ENCODE results near the gene SLC16A13.
"Not testable (repeated sequence)": the region's sequence is repeated elsewhere in the genome, so short reads cannot be mapped to it uniquely, and the experiment has no call there.

The SLC16A13 gene, protein sequence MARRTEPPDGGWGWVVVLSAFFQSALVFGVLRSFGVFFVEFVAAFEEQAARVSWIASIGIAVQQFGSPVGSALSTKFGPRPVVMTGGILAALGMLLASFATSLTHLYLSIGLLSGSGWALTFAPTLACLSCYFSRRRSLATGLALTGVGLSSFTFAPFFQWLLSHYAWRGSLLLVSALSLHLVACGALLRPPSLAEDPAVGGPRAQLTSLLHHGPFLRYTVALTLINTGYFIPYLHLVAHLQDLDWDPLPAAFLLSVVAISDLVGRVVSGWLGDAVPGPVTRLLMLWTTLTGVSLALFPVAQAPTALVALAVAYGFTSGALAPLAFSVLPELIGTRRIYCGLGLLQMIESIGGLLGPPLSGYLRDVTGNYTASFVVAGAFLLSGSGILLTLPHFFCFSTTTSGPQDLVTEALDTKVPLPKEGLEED

DNA sequence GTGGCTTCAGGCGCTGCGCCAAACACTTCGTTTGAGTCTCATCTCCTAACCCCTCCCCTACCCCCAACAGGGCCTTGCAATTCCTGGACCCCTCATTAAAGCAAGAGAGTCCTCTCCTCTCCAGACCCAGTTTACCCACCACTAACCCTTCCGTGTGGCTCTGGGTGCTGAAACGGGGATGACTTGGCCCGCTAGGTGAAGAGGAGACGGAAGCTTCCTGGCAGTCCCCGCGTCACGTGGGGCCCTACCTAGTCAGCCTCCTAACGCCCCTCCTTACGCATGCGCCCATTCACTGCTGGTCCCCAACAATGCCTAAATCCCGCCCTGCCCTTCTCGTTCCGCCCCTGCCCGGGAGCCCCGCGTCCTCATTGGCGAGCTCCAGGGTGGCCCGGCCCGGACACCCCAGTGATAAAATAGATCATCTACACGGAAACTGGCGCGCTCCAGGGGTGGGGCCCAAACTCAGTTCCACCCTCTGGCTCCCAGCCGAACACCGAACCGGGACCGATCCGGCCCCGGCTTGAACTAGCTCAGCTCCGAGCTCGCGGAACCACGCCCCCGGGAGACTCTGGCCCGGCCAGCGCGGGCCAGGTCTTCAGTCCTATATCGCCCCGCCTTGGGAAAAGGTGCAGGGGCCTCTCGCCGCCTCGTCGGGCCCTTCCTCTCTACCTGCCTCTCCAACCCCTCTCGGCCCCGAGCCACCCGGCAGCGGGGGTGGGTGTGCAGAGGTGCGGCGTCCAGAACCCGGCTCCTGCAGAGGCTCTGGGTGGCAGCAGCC, at the start of gene SLC16A13:
Gene SLC16A13, plus strand, starts transcription at position 425 of the 778 bp plus-strand sequence. CDS start 368 bp downstream, outside the sequence.
- DNase-seq (ENCODE audit: low spot score), result peak; percentile 99

DNA sequence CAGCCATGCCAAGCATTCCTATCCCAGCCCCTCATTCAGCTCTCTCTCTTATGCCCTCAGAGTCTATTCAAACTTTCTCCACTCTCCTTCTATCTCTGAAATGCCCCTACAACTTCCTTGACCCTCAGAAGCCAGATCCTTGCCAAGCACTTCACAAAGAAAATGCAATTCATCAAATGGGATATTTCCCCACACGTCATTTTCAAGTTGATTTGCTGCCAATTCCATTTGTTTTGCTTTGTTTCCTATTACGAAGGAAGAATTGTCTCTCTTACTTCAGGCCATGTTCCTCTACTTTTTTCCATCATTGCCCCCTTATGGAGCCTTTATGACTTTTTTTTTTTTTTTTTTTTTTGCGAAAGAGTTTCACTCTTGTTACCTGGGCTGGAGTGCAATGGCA, 49.1 kb upstream of the SLC16A13 start:
- DNase-seq (ENCODE audit: low spot score), result no peak

DNA sequence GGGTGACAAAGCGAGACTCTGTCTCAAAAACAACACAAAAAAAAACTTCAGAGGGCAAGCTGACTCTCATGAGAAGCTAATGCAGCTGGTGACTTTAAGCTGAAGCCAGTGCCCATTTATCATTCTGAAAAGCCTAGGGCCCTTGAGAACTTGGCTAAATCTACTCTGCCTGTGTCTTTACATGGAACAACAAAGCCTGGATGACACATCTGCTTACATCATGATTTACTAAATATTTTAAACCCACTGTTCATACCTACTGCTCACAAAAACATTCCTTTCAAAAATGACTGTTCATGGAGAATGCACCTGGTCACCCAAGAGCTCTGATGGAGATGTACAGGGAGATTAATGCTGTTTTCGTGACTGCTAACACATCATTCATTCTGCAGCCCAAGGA, 46.0 kb upstream of the SLC16A13 start:
- no peak for DNase-seq (ENCODE audit: low spot score)

DNA sequence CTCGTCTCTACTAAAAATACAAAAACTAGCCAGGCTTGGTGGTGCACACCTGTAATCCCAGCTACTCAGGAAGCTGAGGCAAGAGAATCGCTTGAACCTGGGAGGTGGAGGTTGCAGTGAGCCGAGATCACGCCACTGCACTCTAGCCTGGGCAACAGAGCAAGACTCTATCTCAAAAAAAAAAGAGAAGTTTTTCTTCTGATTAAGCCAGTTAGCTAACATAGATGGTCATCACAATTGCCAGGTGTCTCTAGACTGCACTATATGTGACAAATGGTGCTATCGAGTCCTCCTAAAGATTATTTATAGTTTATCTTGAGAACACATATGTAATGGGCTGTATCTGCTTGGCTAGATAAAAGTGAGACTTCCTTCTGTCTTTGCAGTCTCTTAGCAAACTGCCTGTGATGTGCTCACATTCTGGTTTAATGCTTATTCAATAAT, 42.2 kb upstream of the SLC16A13 start:
- not testable (repeated sequence) for DNase-seq (ENCODE audit: low spot score)

DNA sequence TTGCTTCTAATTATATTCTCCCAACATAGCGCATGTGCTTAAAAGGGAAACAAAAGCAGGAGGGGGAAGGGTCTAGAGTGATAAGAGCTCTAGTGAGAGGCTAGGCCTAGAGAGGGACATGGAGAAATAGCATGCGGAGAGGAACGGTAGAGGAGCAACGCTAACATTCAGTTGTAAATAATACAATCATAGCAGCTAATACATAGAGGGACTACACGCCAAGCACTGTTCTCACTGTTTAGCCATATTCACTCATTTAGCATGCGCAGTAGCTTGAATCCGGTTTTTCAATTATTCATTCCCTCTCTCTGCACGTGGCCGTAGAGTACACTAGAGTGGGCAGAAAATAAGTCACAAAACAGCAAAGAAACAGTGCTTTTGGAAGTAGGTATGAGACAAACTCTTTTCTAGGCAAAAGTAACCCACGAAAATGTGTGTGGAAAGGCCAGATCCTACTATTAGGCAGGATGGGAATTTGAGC, 41.7 kb upstream of the SLC16A13 start:
- DNase-seq (ENCODE audit: low spot score), result no peak

DNA sequence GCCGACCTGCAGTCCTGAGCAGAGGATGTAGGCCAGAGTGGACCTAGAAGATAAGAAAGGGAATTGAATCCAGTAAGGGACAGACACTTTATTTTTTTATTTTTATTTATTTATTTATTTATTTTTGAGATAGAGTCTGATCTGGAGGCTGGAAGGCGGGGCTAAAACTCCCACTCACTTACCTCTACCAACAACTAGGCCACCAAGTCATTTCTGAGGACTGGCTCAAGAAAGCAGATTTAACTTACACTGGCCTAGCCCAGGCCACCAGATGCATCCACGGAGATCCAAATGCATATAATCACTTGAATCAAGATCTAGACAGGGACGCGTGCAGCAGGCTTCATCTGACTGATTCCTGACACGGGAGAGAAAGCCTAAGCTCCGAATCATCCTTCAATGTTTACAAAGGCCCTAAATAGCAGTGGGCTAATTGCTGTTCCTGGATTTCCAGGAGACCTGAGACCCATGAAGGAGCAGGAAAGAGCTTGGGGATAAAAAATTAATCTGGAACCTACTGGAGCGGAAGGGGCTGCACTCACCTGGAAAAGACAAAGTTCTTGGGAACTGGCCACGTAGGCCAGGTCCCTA, 41.1 kb upstream of the SLC16A13 start:
- peak; percentile 53 for DNase-seq (ENCODE audit: low spot score)

DNA sequence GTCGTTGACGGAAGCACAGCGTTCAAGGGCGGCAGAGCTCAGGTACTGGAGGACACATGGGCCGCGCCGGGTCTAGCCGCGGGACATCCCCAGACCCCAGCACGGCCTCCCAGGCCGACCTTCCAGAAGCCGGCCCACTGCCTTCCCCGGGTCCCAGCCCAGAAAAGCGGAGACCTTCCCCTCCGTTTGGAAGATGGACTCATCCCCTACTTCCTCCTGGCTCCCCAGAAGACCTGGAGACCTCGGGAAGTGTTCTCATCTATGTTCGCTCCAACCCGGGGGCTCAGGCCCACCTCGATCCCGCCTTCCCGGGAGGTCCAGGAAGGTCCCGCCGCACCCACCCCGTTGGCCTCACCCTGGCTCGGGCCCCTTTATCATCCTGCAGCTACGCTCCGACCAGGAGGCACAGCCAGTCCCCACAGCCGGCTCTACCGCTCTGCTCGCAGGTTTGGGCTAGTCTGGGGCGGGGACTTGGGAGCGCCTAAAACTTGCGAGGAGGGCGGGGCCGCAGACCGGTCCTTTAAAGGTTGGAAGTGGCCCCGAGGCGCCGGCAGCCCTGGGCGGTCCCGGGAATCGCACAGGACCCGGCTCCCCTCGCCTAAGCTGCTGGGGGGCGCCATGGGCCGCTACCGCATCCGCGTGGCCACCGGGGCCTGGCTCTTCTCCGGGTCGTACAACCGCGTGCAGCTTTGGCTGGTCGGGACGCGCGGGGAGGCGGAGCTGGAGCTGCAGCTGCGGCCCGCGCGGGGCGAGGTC, 40.1 kb upstream of the SLC16A13 start, which contains the start of gene ALOX12:
Gene ALOX12, plus strand, starts transcription at position 550 of the 756 bp plus-strand sequence. Its CDS starts 69 bp downstream, at position 619.
- no peak for DNase-seq (ENCODE audit: low spot score)

DNA sequence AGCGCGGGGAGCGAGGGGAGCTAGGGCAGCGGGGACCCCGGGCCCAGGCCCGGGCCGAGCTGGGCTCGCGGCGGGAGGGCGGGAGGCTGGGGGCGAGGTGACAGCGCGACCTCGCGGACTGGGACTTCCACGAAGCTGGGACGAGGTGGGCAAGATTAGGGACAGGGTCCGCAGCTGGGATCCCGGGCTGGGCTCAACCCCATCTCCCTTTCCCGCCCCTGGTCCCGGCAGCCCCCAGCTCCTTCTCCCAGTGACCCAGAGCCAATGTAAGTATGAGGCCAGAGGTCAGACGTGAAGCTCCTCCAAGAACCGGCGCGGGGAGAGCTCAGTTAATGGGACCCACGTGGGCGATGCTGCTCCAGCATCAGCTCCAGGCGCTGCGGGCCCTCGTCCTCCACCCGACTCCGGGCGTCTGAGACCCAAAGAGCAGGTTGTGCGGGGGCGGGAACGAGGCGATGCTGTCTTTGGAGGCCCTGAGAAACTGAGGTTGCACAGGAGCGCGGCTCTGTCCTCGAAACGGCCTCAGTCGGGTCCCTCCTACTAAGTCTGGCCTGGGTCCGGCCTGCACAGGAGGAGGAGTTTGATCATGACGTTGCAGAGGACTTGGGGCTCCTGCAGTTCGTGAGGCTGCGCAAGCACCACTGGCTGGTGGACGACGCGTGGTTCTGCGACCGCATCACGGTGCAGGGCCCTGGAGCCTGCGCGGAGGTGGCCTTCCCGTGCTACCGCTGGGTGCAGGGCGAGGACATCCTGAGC, 39.4 kb upstream of the SLC16A13 start:
- no peak for DNase-seq (ENCODE audit: low spot score)

DNA sequence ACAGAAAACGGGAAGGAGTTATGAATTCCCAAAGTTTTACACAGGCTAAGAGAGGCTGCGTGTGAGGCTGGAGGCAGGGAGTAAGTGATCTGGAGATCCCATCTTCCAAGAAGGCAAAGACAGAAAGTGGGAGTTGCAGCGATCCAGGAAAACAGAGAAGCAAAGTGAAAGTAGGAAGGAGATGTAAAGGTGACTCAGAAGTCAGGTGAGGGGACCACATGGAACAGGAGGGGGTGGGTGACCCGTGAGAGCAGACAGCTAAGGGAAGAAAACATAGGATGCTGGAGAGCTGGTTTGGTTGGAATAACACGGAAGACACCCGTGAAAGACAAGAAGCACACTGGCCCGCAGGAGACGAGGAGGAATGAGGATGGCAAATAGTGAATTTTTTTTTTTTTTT, 38.6 kb upstream of the SLC16A13 start:
- DNase-seq (ENCODE audit: low spot score), result no peak

DNA sequence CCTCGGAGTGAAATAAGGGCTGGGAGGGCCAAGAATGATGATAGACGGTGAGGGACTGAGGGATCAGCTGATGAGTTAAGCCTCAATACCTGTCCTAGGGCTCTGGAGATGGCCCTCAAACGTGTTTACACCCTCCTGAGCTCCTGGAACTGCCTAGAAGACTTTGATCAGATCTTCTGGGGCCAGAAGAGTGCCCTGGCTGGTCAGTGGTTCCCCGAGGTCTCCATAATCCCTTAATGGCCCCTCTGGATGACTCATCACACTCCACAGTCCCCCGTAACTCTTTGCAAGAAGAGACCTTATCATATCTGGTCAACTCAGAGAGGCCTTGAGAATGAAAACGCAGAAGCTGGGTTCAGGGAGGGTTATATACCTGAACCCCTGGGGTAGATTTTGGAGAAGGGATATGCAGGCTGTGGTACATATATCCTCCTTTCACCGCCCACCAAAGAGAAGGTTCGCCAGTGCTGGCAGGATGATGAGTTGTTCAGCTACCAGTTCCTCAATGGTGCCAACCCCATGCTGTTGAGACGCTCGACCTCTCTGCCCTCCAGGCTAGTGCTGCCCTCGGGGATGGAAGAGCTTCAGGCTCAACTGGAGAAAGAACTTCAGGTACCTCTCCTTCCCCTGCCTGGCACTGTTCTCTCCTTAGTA, 36.8 kb upstream of the SLC16A13 start:
- DNase-seq (ENCODE audit: low spot score), result no peak

DNA sequence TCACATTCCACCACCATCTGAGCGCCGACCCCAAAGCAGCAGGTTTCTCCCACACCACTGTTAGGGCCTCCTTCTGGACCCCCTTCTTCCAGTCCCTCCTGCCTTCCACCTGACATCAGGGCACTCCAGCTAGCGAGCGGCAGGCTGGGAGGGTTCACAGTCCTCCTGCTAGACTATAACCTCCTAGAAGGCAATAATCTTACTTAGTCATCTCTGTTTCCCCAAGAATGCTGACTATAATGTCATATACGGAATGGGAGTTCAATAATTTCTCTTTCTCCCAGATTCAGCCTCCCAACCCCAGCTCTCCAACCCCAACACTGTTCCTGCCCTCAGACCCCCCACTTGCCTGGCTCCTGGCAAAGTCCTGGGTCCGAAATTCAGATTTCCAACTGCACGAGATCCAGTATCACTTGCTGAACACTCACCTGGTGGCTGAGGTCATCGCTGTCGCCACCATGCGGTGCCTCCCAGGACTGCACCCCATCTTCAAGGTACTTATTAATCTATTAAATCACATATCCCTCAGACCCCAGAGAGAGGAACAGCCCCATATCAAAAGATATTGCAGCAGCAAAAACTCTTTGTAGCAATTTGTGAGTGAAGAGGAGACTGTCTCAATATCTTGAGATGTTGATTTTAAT, 34.4 kb upstream of the SLC16A13 start:
- DNase-seq (ENCODE audit: low spot score), result no peak

DNA sequence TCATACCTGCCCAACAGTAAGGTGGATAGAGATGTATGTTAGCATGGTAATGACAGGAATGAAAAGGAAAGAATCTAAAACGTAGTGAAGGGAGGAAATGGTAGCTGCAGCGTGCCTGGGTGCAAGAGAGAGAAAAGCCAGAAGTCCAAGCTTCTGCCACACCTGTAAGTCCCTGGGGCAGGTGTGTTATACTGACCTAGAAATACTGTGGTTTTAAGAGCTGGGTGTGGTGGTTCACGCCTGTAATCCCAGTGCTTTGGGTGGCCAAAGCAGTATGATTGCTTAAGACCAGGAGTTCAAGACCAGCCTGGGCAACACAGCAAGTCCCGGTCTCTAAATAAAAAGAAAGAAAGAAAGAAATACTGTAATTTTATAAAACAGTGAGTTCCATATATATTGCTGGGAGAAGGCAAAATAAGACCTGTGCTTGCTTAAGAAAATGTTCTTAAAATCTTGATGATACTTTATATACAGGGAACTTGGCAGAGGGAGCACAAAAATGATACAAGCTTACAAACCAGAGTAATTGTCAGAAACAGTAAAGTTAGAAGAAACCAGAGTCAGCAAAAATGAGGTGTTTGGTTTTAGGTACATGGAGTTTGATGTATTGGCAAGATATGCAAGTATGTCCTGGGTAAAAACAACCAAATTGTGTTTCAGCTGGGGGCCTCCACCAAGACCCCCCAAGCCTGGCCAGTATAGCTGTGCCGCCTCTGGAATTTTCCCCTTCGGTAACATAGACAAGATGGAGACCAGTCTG, 33.3 kb upstream of the SLC16A13 start:
- no peak for DNase-seq (ENCODE audit: low spot score)

DNA sequence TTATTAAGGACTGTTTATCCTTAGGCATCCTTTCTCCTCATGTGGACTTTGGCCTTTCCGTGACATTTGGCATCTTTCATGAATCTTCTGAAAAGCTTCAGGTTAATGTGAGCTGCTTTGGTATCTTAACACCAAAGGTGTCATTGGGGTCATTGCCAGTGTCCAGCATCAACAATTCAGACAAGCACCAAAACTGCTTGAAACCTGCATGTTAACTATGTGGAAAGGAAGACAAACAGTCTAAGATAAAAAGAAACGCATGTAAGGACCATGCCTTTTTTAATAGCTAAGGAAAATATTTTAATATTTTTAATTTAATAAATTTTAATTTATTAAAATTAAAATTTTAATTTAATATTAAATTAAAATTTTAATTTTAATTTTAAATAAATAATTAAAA, 32.1 kb upstream of the SLC16A13 start:
- no peak for DNase-seq (ENCODE audit: low spot score)

DNA sequence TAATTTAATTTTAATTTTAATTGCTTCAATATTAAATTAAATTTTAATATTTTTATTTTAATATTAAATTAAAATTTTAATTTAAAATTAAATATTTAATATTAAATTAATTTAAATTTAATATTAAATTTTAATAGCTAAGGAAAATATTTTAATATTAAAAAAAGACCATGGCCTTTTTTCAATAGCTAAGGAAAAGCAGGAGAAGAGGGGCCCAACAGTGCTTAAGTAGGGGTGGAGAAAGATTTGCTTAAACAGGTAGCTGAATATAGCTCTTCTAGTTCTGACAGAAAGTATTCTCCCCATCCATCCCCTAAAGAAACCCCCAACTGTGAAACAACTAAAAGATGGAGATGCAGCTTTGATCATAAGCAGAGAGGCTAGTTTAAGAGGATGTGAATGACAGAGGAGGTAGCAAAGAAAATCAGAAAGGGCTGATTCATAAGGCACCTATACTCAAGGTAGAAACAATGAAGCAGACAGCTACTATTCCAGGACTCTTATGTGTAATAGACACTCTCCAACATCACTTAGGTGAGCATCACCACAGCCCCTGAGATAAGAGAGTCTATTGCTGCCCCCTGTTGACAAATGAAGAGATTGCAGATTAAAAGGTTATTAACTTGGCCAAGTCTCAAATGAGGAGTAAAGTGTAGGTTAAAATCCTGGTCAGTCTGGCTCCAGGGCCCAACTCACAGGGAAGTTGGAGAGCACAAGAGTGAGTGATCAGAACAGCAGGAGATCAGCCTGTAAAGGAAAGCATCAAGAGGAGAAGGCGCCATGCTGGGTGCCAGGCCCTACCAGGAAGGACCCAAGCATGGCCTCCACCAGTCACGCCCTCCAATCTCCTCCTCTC, 31.2 kb upstream of the SLC16A13 start:
- peak; percentile 63 for DNase-seq (ENCODE audit: low spot score)

DNA sequence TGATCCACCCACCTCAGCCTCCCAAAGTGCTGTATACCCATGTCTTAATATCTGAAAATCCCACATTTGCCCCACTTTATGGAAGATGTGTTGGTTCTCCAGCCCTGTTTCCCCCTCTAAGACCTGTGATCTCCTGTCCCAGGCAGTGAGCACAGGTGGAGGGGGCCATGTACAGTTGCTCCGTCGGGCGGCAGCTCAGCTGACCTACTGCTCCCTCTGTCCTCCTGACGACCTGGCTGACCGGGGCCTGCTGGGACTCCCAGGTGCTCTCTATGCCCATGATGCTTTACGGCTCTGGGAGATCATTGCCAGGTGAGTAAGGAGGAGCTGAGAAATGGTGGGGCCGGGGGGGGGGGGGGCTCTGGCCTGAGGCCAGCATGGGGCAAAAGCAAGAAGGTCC, 30.1 kb upstream of the SLC16A13 start:
- no peak for DNase-seq (ENCODE audit: low spot score)

DNA sequence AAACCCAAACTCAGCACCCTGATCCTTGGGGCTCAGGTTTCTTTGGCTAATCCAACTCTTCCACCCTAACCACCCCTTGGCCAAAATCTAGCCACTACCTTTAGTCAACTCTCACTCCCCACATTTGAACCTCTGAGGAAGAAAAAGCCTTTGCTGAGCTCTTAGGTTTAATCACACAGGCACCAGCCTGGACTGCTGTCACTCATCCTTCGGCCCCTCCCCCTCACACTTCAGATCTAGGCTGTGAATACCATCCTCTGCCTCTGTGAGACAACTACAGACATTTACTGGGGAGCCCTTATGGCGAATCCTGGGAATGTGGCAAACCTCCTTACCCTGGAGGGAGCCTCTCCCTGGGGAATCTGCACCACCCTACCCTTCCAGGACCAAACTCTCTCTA, 28.7 kb upstream of the SLC16A13 start:
- DNase-seq (ENCODE audit: low spot score), result no peak

DNA sequence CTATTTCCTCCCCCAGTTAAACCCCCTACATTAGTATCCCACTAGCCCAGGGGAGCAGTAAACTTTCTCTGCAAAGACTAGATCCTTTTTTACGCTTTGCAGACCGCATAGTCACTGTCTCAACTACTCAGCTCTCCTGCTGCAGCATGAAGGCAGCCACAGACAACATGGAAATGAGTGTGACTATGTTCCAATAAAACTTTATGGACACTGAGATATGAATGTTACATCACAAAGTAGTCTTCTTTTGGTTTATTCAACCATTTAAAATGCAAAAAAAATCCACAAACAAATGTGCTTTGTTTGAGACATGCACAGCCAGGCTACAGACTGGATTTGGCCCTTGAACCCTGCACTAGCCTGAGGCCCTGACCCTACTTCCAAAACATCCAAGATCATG, 25.3 kb upstream of the SLC16A13 start:
- no peak for DNase-seq (ENCODE audit: low spot score)

DNA sequence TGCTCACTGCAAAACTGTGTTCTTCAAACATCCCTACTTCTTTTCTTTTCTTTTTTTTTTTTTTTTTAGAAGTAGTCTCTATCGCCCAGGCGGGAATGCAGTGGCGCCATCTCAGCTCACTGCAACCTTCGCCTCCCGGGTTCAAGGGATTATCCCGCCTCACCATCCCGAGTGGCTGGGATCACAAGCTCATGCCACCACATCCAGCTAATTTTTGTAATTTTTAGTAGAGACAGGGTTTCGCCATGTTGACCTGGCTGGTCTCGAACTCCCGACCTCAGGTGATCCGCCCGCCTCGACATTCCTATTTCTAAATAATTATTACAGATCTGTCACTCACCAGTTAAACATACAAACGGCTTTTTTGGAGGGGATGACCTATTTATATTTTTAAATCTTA, 24.4 kb upstream of the SLC16A13 start:
- DNase-seq (ENCODE audit: low spot score), result no peak
